Measurements from ENCODE around the gene CHST15.
"Not testable (repeated sequence)": the region's sequence is repeated elsewhere in the genome, so short reads cannot be mapped to it uniquely, and the experiment has no call there.

Gene CHST15

DNA sequence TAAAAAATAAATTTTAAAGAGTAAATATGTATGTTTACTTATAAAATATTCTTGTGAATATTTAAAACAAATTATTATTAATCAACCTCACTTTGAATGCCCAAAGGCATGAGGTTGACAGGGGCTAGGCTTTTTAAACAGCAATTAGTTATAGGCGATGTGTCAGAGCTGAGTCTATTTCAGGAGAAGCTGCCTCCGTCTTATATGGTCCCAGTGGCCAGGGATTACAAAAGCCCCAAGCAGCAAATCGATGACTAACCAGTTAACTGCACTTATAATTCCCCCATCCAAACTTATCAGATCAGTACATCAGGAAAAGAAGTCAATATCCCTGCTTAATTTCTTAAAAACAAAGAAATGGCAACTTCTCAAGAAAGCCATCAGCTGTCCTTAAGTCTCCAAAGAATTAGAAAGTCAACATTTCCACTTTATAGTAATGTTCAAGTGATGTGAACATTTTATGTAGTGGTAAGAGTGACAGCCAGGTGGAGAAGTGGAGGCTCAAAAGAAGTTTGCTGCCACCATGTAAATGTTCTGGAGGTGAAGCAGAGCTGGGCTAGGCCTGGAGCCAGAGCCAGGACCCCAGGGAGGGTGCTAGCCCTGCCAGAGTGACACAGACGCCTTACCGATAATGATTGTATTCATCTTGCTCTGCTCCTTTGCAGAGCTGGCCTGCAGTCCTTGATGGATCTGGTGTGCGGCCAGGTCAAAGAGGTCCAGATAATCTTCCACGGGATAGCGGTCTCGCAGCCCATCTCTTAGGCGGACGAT lies 51.5 kb downstream of the CHST15 start:
- no peak overlapping the region for H3K4me3 ChIP-seq (ENCODE audit: low read length)
- no peaks in the 10 kb centered on the region for H3K27me3 ChIP-seq (ENCODE audit: control insufficient read depth, insufficient read depth, low read length)
- no peaks in the 10 kb centered on the region for H3K9me3 ChIP-seq (ENCODE audit: control insufficient read depth, low read length)
- H3K4me1 ChIP-seq (ENCODE audit: control insufficient read depth, insufficient read depth, low read length): no peaks in the 10 kb centered on the region
- no peaks in the 10 kb centered on the region for H3K36me3 ChIP-seq (ENCODE audit: control insufficient read depth, insufficient read depth, low read length)
- H3K9ac ChIP-seq (ENCODE audit: low read length): no peak overlapping the region

- no peaks in the 10 kb centered on the region for H3K4me1 ChIP-seq (ENCODE audit: control insufficient read depth, insufficient read depth, low read length)
- H3K4me3 ChIP-seq (ENCODE audit: low read length): no peak overlapping the region
- no peaks in the 10 kb centered on the region for H3K36me3 ChIP-seq (ENCODE audit: control insufficient read depth, insufficient read depth, low read length)
These were observed 52.8 kb downstream of the CHST15 start for GRCh38 chr10:124040451-124041188.

GRCh38 chr10:124039483-124040013 lies 53.9 kb downstream of the CHST15 start:
- H3K9me3 ChIP-seq (ENCODE audit: control insufficient read depth, low read length): no peaks in the 10 kb centered on the region
- H3K4me1 ChIP-seq (ENCODE audit: control insufficient read depth, insufficient read depth, low read length): no peaks in the 10 kb centered on the region
- H3K4me3 ChIP-seq (ENCODE audit: low read length): no peak overlapping the region
- no peak overlapping the region for H3K9ac ChIP-seq (ENCODE audit: low read length)
- no peaks in the 10 kb centered on the region for H3K27me3 ChIP-seq (ENCODE audit: control insufficient read depth, insufficient read depth, low read length)
- no peaks in the 10 kb centered on the region for H3K36me3 ChIP-seq (ENCODE audit: control insufficient read depth, insufficient read depth, low read length)

More at GRCh38 chr10:124040451-124041188, 52.8 kb downstream of the CHST15 start:
- Histone ChIP-seq H3K9me3 (ENCODE audit: control insufficient read depth, low read length) (no peaks in the 10 kb centered on the region), H3K9ac (ENCODE audit: low read length) (no peak overlapping the region), H3K27me3 (ENCODE audit: control insufficient read depth, insufficient read depth, low read length) (no peaks in the 10 kb centered on the region)

DNA sequence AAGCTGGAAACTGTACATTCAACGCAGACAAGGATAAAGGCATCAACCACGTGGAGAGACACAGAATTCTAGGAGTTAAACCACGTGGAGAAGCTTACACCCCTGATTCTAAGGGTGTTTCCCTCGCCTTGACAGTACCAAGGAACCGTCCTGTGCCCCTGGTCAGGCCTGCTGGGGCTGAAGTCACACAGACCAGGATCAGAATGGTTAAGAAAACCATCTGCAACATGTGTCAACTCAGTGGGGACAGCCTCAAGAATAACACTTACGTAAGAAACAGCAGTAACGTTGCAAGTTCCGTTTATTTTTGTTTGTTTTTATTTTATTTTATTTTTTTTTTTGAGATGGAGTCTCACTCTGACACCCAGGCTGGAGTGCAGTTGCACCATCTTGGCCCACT lies 55.6 kb downstream of the CHST15 start:
- no peaks in the 10 kb centered on the region for H3K36me3 ChIP-seq (ENCODE audit: control insufficient read depth, insufficient read depth, low read length)
- H3K4me1 ChIP-seq (ENCODE audit: control insufficient read depth, insufficient read depth, low read length): peaks cover 10% of the 10 kb centered on the region
- H3K9me3 ChIP-seq (ENCODE audit: control insufficient read depth, low read length): no peaks in the 10 kb centered on the region
- H3K4me3 ChIP-seq (ENCODE audit: low read length): no peak overlapping the region
- no peak overlapping the region for H3K9ac ChIP-seq (ENCODE audit: low read length)
- H3K27me3 ChIP-seq (ENCODE audit: control insufficient read depth, insufficient read depth, low read length): peaks cover 3% of the 10 kb centered on the region

- Histone ChIP-seq H3K9ac (ENCODE audit: low read length) (no peak overlapping the region), H3K27me3 (ENCODE audit: control insufficient read depth, insufficient read depth, low read length) (peaks cover 3% of the 10 kb centered on the region), H3K4me1 (ENCODE audit: control insufficient read depth, insufficient read depth, low read length) (peaks cover 10% of the 10 kb centered on the region), H3K9me3 (ENCODE audit: control insufficient read depth, low read length) (no peaks in the 10 kb centered on the region), H3K4me3 (ENCODE audit: low read length) (no peak overlapping the region), H3K36me3 (ENCODE audit: control insufficient read depth, insufficient read depth, low read length) (no peaks in the 10 kb centered on the region)
These were observed 56.1 kb downstream of the CHST15 start for GRCh38 chr10:124037286-124037685.

- Histone ChIP-seq H3K9me3 (ENCODE audit: control insufficient read depth, low read length) (no peaks in the 10 kb centered on the region), H3K4me1 (ENCODE audit: control insufficient read depth, insufficient read depth, low read length) (peaks cover 10% of the 10 kb centered on the region), H3K9ac (ENCODE audit: low read length) (no peak overlapping the region), H3K36me3 (ENCODE audit: control insufficient read depth, insufficient read depth, low read length) (no peaks in the 10 kb centered on the region), H3K4me3 (ENCODE audit: low read length) (no peak overlapping the region), H3K27me3 (ENCODE audit: control insufficient read depth, insufficient read depth, low read length) (peaks cover 3% of the 10 kb centered on the region)
These were observed 56.7 kb downstream of the CHST15 start for GRCh38 chr10:124036746-124037145.

GRCh38 chr10:124035928-124036558 lies 57.4 kb downstream of the CHST15 start:
- Histone ChIP-seq H3K36me3 (ENCODE audit: control insufficient read depth, insufficient read depth, low read length) (no peaks in the 10 kb centered on the region), H3K4me1 (ENCODE audit: control insufficient read depth, insufficient read depth, low read length) (peaks cover 10% of the 10 kb centered on the region)

DNA sequence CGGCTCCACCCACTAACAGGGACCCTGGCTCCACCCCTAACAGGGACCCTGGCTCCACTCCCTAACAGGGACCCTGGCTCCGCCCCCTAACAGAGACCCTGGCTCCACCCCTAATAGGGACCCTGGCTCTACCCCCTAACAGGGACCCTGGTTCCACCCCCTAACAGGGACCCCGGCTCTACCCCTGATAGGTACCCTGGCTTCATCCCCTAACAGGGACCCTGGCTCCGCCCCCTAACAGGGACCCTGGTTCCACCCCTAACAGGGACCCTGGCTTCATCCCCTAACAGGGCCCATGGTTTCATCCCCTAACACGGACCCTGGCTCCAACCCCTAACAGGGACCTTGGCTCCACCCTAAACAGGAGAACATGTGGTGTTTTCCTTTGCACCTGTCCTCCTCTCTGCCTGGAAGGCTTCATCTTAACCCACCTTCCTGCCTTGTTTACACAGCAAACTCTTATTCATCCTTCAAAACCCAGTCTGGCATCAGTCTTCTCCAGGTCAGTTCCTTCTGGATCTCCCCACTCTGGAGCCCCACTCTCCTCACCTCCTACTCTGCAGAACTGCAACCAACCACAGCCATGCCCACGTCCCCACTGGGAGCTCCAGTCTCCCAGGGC lies 58.0 kb downstream of the CHST15 start:
- Histone ChIP-seq H3K9me3 (ENCODE audit: control insufficient read depth, low read length) (no peaks in the 10 kb centered on the region), H3K4me1 (ENCODE audit: control insufficient read depth, insufficient read depth, low read length) (peaks cover 10% of the 10 kb centered on the region), H3K36me3 (ENCODE audit: control insufficient read depth, insufficient read depth, low read length) (no peaks in the 10 kb centered on the region), H3K27me3 (ENCODE audit: control insufficient read depth, insufficient read depth, low read length) (peaks cover 3% of the 10 kb centered on the region), H3K4me3 (ENCODE audit: low read length) (no peak overlapping the region), H3K9ac (ENCODE audit: low read length) (no peak overlapping the region)

More at GRCh38 chr10:124035928-124036558, 57.4 kb downstream of the CHST15 start:
- Histone ChIP-seq H3K27me3 (ENCODE audit: control insufficient read depth, insufficient read depth, low read length) (peaks cover 3% of the 10 kb centered on the region), H3K4me3 (ENCODE audit: low read length) (no peak overlapping the region), H3K9me3 (ENCODE audit: control insufficient read depth, low read length) (no peaks in the 10 kb centered on the region), H3K9ac (ENCODE audit: low read length) (no peak overlapping the region)

DNA sequence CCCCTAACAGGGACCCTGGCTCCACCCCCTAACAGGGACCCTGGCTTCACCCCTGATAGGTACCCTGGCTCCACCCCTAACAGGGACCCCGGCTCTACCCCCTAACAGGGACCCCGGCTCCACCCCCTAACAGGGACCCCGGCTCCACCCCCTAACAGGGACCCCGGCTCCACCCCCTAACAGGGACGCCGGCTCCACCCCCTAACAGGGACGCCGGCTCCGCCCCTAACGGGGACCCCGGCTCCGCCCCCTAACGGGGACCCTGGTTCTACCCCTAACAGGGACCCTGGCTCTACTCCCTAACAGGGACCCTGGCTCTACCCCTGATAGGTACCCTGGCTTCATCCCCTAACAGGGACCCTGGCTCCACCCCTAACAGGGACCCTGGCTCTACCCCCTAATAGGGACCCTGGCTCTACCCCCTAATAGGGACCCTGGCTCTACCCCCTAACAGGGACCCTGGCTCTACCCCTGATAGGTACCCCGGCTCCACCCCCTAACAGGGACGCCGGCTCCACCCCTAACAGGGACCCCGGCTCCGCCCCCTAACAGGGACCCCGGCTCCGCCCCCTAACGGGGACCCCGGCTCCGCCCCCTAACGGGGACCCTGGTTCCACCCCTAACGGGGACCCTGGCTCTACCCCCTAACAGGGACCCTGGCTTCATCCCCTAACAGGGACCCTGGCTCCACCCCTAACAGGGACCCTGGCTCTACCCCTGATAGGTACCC lies 58.7 kb downstream of the CHST15 start:
- peaks cover 10% of the 10 kb centered on the region for H3K4me1 ChIP-seq (ENCODE audit: control insufficient read depth, insufficient read depth, low read length)
- H3K9me3 ChIP-seq (ENCODE audit: control insufficient read depth, low read length); H3K4me3 ChIP-seq (ENCODE audit: low read length); H3K36me3 ChIP-seq (ENCODE audit: control insufficient read depth, insufficient read depth, low read length); H3K9ac ChIP-seq (ENCODE audit: low read length); H3K27me3 ChIP-seq (ENCODE audit: control insufficient read depth, insufficient read depth, low read length): not testable (repeated sequence)

GRCh38 chr10:124033887-124034218 lies 59.5 kb downstream of the CHST15 start:
- Histone ChIP-seq H3K4me3 (ENCODE audit: low read length) (no peak overlapping the region), H3K4me1 (ENCODE audit: control insufficient read depth, insufficient read depth, low read length) (peaks cover 10% of the 10 kb centered on the region), H3K9ac (ENCODE audit: low read length) (no peak overlapping the region), H3K27me3 (ENCODE audit: control insufficient read depth, insufficient read depth, low read length) (peaks cover 3% of the 10 kb centered on the region), H3K36me3 (ENCODE audit: control insufficient read depth, insufficient read depth, low read length) (no peaks in the 10 kb centered on the region), H3K9me3 (ENCODE audit: control insufficient read depth, low read length) (no peaks in the 10 kb centered on the region)
